Panc1 (cell line): ENCODE measurements around the gene NUDT6.

ENCODE experiments used
- POLR2AphosphoS5 ChIP-seq: IDR thresholded peaks from 2 replicates; pipeline ENCODE4 v1.6.1; 2012; ENCODE audit warnings: mild to moderate bottlenecking, low read depth, low read length, moderate library complexity
- TCF7L2 ChIP-seq: IDR thresholded peaks from 2 replicates; pipeline ENCODE4 v1.6.1; 2011; ENCODE audit warnings: mild to moderate bottlenecking, low read depth, low read length, inconsistent platforms
- TF ChIP-seq, protein P1 (sequence below): fragments of 450-650 bp; IDR thresholded peaks from 2 replicates; pipeline ENCODE4 v1.5.1; 2017; ENCODE audit warnings: mild to moderate bottlenecking
- TF ChIP-seq, protein P2 (sequence below), 2 experiments: IDR thresholded peaks; 2 replicates each; pipeline ENCODE4 v1.6.1; 2011 to 2012; ENCODE audit warnings: low read depth in 2 of 2, control low read depth in 1 of 2, low read length in 1 of 2, mild to moderate bottlenecking in 1 of 2, moderate library complexity in 1 of 2; ENCODE audit not compliant: insufficient read depth in 1 of 2

DNA sequence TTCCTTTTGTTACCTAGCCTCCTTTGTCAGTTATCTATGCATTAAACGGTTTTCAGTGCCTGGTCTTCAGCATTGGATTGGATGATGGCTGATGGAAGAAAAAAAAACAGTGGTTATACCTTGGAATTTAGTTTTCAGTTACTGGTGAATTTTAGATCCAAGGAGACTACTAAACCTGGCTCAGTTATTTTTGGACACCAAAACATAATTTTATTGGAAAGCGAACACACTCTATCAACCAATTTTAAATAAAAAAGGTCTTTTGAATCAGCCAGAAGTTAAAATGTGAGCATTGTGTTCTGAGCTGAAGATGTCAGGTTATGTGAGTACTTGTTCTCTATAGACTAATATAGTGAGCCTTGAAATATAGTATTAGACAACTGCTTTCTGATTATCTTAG lies 63.7 kb downstream of the NUDT6 start:
- TF ChIP-seq, protein P1, sequence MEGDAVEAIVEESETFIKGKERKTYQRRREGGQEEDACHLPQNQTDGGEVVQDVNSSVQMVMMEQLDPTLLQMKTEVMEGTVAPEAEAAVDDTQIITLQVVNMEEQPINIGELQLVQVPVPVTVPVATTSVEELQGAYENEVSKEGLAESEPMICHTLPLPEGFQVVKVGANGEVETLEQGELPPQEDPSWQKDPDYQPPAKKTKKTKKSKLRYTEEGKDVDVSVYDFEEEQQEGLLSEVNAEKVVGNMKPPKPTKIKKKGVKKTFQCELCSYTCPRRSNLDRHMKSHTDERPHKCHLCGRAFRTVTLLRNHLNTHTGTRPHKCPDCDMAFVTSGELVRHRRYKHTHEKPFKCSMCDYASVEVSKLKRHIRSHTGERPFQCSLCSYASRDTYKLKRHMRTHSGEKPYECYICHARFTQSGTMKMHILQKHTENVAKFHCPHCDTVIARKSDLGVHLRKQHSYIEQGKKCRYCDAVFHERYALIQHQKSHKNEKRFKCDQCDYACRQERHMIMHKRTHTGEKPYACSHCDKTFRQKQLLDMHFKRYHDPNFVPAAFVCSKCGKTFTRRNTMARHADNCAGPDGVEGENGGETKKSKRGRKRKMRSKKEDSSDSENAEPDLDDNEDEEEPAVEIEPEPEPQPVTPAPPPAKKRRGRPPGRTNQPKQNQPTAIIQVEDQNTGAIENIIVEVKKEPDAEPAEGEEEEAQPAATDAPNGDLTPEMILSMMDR: no peak
- TF ChIP-seq POLR2AphosphoS5 (no peak), TCF7L2 (no peak)
- TF ChIP-seq, protein P2, sequence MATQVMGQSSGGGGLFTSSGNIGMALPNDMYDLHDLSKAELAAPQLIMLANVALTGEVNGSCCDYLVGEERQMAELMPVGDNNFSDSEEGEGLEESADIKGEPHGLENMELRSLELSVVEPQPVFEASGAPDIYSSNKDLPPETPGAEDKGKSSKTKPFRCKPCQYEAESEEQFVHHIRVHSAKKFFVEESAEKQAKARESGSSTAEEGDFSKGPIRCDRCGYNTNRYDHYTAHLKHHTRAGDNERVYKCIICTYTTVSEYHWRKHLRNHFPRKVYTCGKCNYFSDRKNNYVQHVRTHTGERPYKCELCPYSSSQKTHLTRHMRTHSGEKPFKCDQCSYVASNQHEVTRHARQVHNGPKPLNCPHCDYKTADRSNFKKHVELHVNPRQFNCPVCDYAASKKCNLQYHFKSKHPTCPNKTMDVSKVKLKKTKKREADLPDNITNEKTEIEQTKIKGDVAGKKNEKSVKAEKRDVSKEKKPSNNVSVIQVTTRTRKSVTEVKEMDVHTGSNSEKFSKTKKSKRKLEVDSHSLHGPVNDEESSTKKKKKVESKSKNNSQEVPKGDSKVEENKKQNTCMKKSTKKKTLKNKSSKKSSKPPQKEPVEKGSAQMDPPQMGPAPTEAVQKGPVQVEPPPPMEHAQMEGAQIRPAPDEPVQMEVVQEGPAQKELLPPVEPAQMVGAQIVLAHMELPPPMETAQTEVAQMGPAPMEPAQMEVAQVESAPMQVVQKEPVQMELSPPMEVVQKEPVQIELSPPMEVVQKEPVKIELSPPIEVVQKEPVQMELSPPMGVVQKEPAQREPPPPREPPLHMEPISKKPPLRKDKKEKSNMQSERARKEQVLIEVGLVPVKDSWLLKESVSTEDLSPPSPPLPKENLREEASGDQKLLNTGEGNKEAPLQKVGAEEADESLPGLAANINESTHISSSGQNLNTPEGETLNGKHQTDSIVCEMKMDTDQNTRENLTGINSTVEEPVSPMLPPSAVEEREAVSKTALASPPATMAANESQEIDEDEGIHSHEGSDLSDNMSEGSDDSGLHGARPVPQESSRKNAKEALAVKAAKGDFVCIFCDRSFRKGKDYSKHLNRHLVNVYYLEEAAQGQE (IDR thresholded peaks at IDR 0.05; ENCODE audit: insufficient read depth in 1 of 2, low read depth in 2 of 2, low read length in 1 of 2): no peak
